HG03139 (cell line): ENCODE data around the gene ZNF813.
"Not testable (repeated sequence)": the region's sequence is repeated elsewhere in the genome, so short reads cannot be mapped to it uniquely, and the experiment has no call there.

ENCODE experiments used
- ATAC-seq: cut with Tn5 transposase; IDR thresholded peaks from one replicate; pipeline ENCODE4 v1.9.1; 2021; ENCODE audit not compliant: unreplicated experiment

ZNF813 gene

GRCh38 chr19:53483751-53484150 lies 16.2 kb downstream of the ZNF813 start:
- ATAC-seq: not testable (repeated sequence)

GRCh38 chr19:53485046-53486004 lies 17.8 kb downstream of the ZNF813 start:
- no peak for ATAC-seq

GRCh38 chr19:53492153-53492552 lies 24.6 kb downstream of the ZNF813 start:
- ATAC-seq: no peak

GRCh38 chr19:53497311-53498023 lies 29.9 kb downstream of the ZNF813 start:
- ATAC-seq: not testable (repeated sequence)

- ATAC-seq: not testable (repeated sequence)
Observed at GRCh38 chr19:53498024-53498395, 30.5 kb downstream of the ZNF813 start.

GRCh38 chr19:53503151-53503550 lies 35.6 kb downstream of the ZNF813 start:
- ATAC-seq: not testable (repeated sequence)

- not testable (repeated sequence) for ATAC-seq
Observed at GRCh38 chr19:53503671-53504364, 36.3 kb downstream of the ZNF813 start.

- ATAC-seq: not testable (repeated sequence)
Observed at GRCh38 chr19:53504365-53504703, 36.8 kb downstream of the ZNF813 start.

GRCh38 chr19:53504885-53505284 lies 37.4 kb downstream of the ZNF813 start:
- no peak for ATAC-seq

GRCh38 chr19:53506728-53507127 lies 39.2 kb downstream of the ZNF813 start:
- ATAC-seq: no peak

GRCh38 chr19:53507523-53508442 lies 40.2 kb downstream of the ZNF813 start:
- no peak for ATAC-seq

- no peak for ATAC-seq
Observed at GRCh38 chr19:53509443-53509842, 41.9 kb downstream of the ZNF813 start.

GRCh38 chr19:53509845-53510244 lies 42.3 kb downstream of the ZNF813 start:
- ATAC-seq: no peak

- ATAC-seq: no peak
Observed at GRCh38 chr19:53511357-53511756, 43.8 kb downstream of the ZNF813 start.

GRCh38 chr19:53511933-53512374 lies 44.4 kb downstream of the ZNF813 start:
- ATAC-seq: no peak

GRCh38 chr19:53515047-53515446 lies 47.5 kb downstream of the ZNF813 start:
- not testable (repeated sequence) for ATAC-seq

- ATAC-seq: no peak
Observed at GRCh38 chr19:53517114-53517741, 49.7 kb downstream of the ZNF813 start.

GRCh38 chr19:53518121-53518520 lies 50.6 kb downstream of the ZNF813 start:
- no peak for ATAC-seq

GRCh38 chr19:53518716-53519115 lies 51.2 kb downstream of the ZNF813 start:
- ATAC-seq: no peak

- ATAC-seq: no peak
Observed at GRCh38 chr19:53519446-53519845, 51.9 kb downstream of the ZNF813 start.
